HG02571 (cell line): ENCODE data around the gene TANK.

Source experiments
- ATAC-seq: cut with Tn5 transposase; IDR thresholded peaks from one replicate; pipeline ENCODE4 v1.9.1; 2021; ENCODE audit warnings: mild to moderate bottlenecking, moderate library complexity; ENCODE audit not compliant: unreplicated experiment

TANK gene, protein sequence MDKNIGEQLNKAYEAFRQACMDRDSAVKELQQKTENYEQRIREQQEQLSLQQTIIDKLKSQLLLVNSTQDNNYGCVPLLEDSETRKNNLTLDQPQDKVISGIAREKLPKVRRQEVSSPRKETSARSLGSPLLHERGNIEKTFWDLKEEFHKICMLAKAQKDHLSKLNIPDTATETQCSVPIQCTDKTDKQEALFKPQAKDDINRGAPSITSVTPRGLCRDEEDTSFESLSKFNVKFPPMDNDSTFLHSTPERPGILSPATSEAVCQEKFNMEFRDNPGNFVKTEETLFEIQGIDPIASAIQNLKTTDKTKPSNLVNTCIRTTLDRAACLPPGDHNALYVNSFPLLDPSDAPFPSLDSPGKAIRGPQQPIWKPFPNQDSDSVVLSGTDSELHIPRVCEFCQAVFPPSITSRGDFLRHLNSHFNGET

DNA sequence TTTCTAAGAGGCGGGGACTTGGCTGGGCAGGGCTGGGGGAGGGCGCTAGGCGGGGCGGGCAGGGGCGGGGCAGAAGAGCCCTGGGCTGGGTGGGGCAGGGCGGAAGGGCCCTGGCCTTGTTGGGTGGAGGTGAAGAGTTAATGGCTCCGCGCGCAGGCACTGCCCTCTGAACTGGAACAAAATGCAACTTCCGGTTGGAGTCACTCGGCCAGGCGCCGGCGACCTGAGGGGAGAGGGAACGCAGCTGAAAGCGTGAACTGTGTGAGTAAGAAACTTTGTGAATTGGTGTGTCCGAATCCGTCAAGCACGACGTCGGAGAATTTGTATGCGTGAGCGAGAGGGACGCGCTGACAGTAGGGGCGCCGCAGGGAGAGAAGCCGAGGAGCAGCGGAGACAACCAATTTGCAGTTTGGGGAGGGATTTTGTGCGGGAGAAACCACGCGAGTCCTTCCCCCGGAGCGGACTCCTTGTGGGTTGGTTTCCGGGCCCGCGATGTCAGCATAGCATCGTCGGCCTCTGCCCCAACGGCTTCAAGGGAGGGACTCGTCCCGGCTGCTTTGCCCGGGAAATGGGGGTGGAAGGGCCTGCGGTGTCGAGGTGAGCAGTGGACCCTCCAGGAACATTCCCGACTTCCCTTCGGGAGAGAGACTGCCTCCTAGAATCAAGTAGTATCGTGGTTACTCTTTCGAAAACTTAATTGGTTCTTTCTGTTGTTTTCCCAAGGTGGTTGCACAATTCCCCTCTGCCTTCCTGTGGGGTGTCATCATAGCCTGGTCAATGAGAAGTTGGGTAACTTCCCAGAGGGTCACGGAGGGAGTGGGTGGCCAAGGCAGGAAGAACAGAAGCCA, at the start of gene TANK:
Gene TANK, plus strand, starts transcription at position 203 of the 848 bp plus-strand sequence. CDS start 19,235 bp downstream, outside the sequence.
- ATAC-seq = peak; percentile 93

DNA sequence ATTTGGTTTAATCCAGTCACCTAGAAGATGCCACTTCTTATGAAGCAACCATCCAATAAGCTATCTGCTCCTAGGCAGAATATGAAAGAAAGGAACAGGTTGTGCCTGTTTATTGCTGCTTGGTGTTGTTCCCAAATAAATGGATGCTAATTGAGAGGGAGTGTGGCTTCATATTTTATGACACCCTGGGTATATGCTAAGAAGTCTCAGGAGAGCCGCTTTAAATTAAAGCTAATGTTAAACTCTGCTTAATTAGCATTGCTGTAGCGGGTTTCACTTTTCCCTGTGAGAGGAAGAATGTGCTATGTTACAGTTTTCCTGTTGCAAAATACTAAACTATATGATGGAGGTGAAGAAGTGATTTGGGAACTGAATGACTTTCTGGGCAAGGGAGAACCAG, 48.7 kb upstream of the TANK start:
- no peak for ATAC-seq

DNA sequence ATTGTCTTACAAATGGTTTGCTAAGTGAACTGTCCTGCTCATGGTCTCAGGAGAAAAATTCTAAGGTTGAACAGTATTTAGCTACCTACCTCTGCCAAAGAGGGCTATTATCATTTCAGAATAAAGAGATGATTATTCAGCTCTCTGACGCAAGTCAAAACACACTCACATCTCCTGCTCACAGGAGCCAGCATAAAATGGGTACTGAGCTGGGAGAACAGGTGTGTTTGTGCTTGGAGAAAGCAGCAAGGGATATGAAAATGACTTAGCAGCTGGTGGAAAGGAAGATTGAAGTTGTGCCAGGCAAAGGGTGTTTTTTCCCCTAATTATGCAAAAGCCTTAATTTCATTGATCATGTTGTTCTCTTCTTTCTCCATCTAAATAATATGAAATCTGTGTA, 47.3 kb upstream of the TANK start:
- no peak for ATAC-seq

DNA sequence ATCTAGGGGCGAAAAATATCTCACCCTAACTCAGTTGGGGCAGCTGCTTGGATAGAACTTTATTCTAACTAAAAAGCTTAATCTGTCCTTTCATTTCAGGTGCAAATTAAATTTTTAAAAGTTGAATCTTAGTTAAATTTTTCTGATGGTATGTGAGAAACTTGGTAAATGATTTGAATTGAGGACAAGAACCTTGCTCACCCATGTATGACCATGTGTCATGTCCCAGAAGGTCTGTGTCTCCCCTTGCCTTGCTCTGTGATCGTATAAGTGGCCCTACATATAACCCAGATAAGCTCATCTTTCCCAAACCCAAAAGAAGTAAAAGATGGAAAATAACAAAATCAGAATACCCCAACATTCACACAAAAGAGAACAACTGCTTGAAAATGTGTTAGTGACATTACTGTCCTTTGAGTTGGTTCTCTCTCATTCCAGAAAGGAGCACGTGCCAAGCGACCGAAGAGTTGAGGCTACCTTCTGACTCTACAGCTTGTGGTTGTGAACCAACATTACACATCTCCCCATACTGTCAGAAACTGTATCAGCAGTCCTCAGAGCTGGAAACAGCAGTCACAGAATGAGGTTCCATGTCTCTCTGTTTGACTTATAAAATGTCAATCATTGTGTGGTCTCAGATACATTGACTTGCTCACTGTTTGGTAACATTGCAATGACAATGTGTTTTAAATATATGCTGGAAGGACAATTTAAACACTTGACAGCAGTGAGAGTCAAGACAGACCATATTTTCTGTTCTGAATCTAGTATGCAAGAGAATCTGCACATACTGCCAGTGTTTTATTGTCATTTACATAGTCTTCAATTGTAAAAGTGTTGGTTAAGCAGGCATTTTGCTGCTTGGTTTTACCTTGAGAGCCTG, 46.3 kb upstream of the TANK start:
- ATAC-seq = no peak

DNA sequence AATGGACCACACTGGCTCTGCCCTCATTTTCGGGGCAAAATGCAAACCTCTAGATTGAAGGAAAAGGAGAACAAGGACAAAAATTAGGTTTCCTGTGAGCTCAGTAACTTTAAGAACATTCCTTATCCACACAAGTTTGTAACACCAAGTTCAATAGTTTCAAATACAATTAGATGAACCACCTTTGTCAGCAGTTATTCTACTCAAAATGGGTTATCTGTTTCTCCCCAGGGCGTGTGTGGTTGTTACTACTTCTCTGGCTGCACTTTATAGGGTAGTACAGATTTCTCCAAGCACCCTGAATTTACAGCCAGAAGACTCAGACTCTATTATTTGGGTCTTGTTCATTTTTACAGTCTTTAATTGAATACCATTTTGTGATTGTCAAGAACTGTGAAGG, 45.0 kb upstream of the TANK start:
- no peak for ATAC-seq

DNA sequence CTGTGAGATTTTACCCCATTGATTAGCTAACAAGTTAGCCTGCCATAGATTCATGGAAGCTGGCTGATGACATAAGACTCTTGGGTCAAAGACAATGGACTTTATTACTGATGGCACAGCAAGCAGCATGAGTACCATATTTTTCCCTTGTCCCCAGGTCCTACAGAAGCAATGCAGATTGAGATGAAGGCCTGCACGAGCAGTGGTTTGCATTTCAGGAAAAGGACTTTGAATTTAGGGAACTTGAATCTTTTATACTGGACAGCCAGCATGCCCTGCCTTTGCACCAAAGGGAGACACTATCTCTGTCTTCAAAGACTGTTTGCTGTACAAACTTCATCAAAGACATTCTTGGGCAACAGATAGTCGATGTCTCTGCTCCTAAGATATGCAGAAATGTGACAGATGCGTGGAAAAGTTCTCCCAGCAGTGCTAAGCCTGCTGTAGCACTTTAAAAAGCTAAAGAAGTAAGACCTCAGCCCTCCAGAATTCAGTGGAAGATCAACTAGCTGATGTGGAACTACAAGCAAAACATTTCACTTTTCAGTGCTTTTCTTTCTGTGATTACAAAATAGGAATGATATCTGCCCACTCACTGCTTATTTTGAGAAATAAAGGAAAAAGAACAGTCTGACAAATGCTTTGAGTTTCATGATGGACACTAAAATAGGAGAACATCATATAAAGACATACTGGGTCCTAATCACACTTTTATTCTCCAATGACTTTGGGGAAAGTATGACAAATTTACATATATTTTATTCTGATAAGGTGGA, 44.4 kb upstream of the TANK start:
- no peak for ATAC-seq

DNA sequence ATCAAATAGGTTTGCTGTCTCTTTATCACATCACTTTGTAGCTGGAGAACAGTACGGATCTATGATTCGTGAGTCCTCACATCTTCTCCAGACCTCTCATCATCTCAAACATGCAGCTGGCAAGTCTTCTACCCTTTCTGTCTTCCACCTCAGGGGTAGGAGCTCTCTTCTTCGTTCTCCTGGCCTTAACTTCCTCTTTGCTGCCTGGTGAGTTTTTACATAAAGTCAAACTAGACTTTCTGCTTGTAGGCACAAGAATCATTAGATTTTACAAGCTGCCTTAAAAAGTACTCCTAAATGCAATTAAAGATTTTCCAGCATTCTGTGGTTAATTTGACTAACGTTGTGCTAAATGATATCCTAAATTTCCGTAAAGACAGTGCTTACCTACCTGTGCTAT, 43.7 kb upstream of the TANK start:
- ATAC-seq = no peak

DNA sequence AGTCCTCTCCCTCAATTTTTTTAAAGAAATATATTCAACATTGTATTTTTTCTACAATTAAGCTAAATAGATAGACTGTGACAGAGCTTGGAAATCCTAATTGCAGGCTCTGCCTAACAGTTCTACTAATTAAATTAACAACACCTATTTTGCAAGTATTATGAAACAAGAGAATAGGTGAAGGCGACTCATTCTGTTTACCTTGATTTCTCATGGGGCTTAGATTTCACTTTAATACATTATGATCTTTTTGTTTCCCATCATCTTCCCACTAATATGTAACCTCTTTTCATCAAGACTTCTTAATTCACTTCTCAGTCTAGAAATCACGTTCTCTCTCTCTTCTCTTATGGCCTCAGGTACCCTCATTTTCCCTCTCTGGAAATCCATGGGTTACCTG, 42.7 kb upstream of the TANK start:
- no peak for ATAC-seq

DNA sequence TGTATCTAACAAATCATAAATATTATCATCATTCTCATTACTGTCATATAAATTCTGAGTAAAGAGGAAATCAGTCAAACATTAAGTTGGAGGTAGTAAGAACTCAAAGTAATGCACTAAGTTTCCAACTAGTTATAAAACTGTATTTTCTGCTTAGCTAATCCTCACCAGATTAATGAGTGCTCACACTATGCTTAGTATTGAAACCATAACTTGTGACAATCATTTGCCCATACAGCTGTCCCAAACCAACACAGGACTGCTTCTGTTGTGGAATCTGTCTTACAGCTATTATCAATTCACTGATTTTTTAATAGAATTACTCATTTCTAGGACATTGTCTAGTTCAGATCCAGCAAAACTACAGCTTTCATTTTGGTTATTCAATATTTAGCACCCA, 41.5 kb upstream of the TANK start:
- ATAC-seq = no peak

DNA sequence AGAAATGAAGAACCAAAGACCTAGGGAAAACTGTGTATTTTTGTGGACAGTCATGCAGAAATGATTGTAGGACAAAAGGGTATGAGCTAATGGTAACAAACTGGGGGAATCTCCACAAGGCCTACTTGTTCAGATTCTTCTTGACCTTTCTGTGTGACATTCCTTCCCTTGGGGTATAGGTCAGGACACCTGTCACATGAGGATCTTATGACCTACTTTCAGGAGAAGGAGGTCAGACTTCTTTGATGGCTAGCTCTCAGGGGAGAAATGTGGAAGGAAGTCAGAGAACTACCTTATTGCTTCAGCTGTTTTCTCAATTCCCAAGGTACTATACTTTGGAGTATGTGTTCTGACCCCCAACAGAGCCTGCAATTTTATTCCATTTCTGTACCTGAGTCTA, 40.7 kb upstream of the TANK start:
- ATAC-seq = no peak

DNA sequence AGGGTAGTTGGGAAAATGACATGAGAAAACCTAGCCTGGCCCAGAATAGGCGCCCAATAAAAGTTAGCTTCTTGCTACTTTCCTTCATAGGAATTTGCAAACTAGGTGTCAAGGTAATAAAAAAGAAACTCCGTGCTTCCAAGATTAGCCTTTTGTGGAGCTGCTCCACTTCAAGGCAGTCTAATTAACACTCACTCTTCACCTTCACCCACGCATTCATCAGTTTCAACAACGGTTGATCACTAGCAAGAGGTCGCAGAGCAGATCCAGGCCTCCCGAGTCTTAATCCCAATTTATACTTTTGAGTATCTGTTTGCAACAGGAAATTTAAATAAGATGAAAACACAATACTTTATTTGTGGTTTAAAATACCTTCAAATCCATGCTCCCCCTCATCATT, 39.5 kb upstream of the TANK start:
- no peak for ATAC-seq

DNA sequence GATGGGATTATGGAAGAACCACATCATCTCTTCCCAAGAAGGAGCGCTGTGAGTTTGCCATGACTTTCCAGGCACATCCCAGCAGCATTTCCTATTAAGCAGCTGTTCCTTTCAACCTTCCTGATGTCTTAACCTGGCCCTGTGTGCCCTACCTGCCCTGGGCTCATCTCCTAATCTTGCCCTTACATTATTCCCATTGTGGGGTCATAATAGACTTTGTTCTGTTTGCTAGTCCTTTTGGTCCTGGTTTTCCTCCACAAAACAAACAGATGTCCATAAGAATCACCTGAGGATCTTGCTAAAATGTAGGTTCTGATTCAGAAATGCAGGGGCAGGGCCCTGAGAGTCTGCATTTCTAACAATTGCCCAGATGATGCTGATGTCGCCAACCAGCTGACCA, 38.6 kb upstream of the TANK start:
- ATAC-seq = no peak

DNA sequence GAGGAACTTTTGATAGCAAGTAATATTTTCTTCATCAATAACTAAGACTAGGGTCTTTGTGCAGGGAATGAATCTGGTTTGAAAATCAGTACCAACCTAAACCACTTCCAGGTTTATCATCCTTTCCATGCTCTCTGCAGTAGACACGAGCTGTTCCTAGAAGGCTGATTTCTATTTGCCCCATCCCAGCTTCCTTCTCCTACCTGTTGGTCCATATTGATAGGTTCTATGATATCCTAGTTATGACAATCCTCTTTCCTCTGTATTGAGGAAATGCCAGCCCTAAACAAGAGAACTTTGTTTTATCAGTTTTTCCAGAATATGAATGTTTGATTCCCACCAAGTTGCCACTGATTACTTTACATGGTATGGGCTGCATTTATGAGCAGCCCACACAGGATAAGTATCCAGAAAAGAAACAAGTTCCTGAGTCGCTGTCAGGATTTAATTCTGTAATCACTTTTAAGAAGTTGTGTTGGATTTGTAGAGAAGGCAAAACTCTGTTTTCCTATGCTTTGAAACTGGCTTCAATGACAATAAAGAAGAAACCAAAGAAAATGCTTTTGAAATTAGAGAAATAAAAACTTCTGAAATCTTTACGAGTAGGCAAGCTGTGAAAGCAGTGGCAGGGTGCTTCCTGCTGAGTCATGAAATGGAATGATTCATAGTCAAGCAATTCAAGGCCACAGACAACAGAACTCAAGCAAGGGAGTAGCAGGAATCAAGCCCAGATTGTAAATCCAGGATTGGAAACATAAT, 37.3 kb upstream of the TANK start:
- ATAC-seq = peak; percentile 50

DNA sequence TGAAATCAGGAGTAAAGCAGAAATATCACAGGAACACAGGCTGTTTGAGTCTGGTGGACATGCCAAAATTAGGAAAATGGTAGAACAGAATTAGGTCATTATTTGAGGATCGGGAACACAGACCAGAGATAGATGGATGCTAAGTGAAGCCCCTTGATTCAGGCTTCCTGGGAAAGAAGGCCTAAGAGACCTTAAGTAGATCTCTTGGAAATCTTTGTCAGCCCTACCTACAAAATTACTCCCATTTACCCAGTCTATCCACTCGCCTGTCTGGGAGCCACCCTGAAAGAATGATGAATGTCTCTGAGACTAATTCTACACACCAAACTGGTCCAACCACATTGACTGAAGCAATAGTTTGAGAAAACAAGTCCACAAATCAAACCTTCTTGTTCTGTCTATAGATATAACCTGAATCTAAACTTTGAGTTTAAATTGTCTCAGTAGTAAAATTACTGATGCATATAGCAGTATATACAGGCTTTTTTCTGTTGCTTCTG, 36.6 kb upstream of the TANK start:
- ATAC-seq = no peak

DNA sequence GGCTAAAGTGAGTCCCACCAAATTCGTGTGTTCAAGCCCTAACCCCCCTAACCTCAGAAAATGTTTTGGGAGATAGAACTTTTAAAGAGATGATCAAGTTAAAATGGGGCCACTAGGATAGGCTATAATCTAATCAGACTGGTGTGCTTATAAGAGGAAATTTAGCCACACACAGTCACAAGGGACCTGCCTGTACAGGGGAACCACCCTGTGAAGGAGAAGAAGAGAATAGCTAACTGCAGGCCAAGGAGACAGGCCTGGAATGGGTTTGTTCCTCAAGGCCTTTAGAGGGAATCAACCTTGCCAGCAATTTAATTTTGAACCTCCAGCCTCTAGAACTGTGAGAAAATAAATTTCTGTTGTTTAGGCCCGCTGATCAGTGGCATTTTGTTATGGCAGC, 36.0 kb upstream of the TANK start:
- no peak for ATAC-seq

DNA sequence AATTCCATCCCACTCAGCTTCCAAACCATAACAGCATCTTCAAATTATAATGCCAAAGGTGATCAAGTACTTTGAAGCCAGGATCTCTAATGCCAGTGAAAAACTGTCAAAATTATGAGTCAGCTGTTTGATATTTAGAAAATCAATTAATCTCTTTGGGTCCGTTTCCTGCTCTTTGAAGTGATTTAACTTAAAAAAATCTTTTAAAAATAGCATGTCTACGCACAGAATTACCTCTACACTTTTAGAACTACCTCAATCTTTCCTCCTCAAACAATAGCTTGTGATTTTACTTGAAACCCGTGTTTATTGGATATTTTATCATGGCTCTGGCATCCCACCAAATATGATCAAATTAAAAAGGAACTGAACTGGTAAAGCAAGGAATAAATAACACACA, 31.3 kb upstream of the TANK start:
- ATAC-seq = no peak

DNA sequence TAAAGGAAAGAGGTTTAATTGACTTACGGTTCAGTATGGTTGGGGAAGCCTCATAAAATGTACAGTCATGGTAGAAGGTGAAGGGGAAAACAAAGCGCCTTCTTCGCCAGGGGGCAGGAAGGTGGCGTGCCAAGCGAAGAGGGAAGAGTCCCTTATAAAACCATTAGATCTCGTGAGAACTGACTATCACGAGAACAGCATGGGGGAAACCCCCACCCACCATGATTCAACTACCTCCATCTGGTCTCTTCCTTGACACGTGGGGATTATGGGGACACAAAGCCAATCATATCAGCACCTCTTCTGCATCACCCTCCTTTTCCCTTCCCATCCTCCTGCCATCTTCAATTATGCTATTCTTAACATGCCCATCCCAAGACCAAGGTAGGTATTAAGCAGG, 29.9 kb upstream of the TANK start:
- no peak for ATAC-seq

DNA sequence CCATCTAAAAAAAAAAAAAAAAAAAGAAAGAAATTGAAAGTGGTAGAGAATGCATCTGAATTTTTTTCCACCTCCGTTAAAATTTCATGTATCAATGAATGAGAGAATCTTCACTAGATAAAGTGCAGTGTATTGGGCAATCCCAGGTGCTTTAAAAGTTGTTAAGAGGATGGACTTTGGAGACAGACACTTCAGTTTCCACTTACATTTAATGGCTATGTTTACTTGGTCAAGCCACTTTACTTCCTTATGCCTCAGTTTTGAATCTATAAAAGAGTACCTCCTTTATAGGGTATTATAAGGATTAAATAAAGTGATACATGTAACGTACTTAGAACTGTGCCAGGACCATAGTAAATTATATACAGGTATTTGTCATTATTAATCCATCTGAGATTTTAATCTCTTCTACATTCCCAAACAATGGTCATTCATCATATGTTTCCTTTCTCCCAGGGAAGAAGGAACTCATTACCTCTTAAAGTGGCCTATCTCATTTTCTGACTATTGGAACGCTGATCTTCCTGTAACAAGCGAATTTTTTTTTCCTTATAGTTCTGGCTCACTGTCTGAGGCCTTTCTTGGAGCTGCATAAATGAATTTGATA, 29.1 kb upstream of the TANK start:
- ATAC-seq = no peak

DNA sequence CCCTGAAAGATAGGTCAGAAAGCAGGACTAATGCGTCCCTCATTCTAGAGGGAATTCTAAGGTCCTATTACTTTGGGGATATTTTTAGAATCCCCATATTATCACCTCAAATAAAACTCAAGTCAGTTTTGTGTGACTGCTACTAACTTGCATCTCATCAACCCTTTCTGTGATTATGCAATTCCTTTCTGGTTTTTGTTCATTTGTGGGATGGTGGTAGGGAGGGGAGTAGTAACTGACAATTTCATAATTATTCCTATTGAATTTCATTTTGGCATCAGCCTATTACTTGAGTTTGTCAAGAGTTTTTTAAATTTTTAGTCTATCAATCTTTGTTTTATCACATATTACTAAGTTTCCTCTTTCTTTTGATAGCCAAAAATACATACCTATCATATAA, 28.4 kb upstream of the TANK start:
- ATAC-seq = no peak
